Omental fat pad (tissue), 4 donors: ENCODE measurements around the gene OPN1SW. TPM values are rescaled to one million over a fixed set of nuclear protein-coding genes. Genes with fewer than 3 reads are reported as not detected.

Experiments used
- ATAC-seq: fragments of 150-250 bp; one replicate; pipeline ENCODE4 v1.9.1; 2016; ENCODE audit warnings: mild to moderate bottlenecking, moderate library complexity; ENCODE audit not compliant: low FRiP score
- DNase-seq: peaks from one replicate; pipeline ENCODE4 v3.0.0-alpha.2; 2019; ENCODE audit warnings: low spot score
- CTCF ChIP-seq, 3 donors: fragments of 450-650 bp; IDR thresholded peaks; one replicate each; pipeline ENCODE4 v1.5.1; 2016 to 2017; ENCODE audit warnings: antibody characterized with exemption in 3 of 3, mild to moderate bottlenecking in 3 of 3, moderate library complexity in 2 of 3
- total RNA-seq, 4 donors: library from RNA; depleted of rRNA; stranded (reverse); fragments of >200 nt; gene quantifications; one replicate each; pipeline ENCODE4 v1.1.0, GENCODE V29; 2016

The OPN1SW gene
- total RNA-seq, 4 donors from 2014 or later, result not detected

GRCh38 chr7:128777156-128778123 is 1.8 kb upstream of the OPN1SW start:
- no peak for ATAC-seq
- DNase-seq, result no peak
- no peak for TF ChIP-seq CTCF (IDR thresholded peaks at IDR 0.05)

GRCh38 chr7:128774921-128775320 is 673 bp downstream of the OPN1SW start:
- TF ChIP-seq CTCF (IDR thresholded peaks at IDR 0.05), result no peak
- ATAC-seq, result no peak
- DNase-seq, result no peak

GRCh38 chr7:128774029-128774689 is 1.4 kb downstream of the OPN1SW start:
- ATAC-seq (no peak), DNase-seq (no peak)
- TF ChIP-seq CTCF (IDR thresholded peaks at IDR 0.05), result no peak

- TF ChIP-seq CTCF (IDR thresholded peaks at IDR 0.05), result no peak
- DNase-seq (no peak), ATAC-seq (no peak)
These were observed 2.0 kb downstream of the OPN1SW start for GRCh38 chr7:128773604-128774003.

- no peak for ATAC-seq
- no peak for DNase-seq
- no peak for TF ChIP-seq CTCF (IDR thresholded peaks at IDR 0.05)
These were observed 5.4 kb downstream of the OPN1SW start for GRCh38 chr7:128770233-128770632.

GRCh38 chr7:128767475-128768110 is 8.0 kb downstream of the OPN1SW start:
- DNase-seq, result no peak
- TF ChIP-seq CTCF (IDR thresholded peaks at IDR 0.05), result no peak
- no peak for ATAC-seq
